ENCODE results near the gene SHISAL1.

DNA sequence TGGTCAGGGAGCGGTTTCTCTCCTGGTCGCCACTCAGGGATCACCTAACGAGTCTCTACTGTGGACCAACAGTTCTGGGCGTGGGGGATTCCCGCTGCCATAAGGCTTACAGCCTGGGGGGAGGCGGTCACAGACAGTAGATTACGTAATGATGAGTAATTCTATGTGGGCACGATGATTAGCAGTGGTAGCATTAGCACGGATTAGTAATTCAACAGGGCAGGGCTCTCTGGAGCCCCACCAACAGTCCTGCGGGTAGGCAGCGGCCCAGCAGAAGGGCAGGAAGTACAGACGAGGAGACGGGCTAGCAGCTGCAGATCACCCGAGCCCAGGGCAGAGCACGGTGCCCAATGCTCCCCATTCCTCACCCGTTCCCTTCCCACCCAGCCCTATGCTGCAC, 3.6 kb downstream of the SHISAL1 start:
- TF ChIP-seq POLR2AphosphoS5 (IDR thresholded peaks at IDR 0.05; ENCODE audit: low read depth) (no peak), GABPA (IDR thresholded peaks at IDR 0.05; ENCODE audit: low read depth) (no peak), SPI1 (IDR thresholded peaks at IDR 0.05; ENCODE audit: borderline replicate concordance, low read depth) (no peak)
- TF ChIP-seq, protein P1, sequence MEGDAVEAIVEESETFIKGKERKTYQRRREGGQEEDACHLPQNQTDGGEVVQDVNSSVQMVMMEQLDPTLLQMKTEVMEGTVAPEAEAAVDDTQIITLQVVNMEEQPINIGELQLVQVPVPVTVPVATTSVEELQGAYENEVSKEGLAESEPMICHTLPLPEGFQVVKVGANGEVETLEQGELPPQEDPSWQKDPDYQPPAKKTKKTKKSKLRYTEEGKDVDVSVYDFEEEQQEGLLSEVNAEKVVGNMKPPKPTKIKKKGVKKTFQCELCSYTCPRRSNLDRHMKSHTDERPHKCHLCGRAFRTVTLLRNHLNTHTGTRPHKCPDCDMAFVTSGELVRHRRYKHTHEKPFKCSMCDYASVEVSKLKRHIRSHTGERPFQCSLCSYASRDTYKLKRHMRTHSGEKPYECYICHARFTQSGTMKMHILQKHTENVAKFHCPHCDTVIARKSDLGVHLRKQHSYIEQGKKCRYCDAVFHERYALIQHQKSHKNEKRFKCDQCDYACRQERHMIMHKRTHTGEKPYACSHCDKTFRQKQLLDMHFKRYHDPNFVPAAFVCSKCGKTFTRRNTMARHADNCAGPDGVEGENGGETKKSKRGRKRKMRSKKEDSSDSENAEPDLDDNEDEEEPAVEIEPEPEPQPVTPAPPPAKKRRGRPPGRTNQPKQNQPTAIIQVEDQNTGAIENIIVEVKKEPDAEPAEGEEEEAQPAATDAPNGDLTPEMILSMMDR (IDR thresholded peaks at IDR 0.05; ENCODE audit: insufficient read depth, low read length), result no peak
- TF ChIP-seq, protein P2, sequence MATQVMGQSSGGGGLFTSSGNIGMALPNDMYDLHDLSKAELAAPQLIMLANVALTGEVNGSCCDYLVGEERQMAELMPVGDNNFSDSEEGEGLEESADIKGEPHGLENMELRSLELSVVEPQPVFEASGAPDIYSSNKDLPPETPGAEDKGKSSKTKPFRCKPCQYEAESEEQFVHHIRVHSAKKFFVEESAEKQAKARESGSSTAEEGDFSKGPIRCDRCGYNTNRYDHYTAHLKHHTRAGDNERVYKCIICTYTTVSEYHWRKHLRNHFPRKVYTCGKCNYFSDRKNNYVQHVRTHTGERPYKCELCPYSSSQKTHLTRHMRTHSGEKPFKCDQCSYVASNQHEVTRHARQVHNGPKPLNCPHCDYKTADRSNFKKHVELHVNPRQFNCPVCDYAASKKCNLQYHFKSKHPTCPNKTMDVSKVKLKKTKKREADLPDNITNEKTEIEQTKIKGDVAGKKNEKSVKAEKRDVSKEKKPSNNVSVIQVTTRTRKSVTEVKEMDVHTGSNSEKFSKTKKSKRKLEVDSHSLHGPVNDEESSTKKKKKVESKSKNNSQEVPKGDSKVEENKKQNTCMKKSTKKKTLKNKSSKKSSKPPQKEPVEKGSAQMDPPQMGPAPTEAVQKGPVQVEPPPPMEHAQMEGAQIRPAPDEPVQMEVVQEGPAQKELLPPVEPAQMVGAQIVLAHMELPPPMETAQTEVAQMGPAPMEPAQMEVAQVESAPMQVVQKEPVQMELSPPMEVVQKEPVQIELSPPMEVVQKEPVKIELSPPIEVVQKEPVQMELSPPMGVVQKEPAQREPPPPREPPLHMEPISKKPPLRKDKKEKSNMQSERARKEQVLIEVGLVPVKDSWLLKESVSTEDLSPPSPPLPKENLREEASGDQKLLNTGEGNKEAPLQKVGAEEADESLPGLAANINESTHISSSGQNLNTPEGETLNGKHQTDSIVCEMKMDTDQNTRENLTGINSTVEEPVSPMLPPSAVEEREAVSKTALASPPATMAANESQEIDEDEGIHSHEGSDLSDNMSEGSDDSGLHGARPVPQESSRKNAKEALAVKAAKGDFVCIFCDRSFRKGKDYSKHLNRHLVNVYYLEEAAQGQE (IDR thresholded peaks at IDR 0.05; ENCODE audit: insufficient replicate concordance, low read depth), result no peak

Measured in HL-60 (cell line).